Measurements from ENCODE around the gene ATP1A4. TPM values are rescaled to one million over a fixed set of nuclear protein-coding genes. Genes with fewer than 3 reads are reported as not detected.

ATP1A4 gene
- total and polyA plus RNA-seq, 10 of the 15 experiments (the other 5 are each of a cell fraction or from before 2014, with no cell fraction given), result 0.31 to 1.0 (median 0.54) TPM

DNA sequence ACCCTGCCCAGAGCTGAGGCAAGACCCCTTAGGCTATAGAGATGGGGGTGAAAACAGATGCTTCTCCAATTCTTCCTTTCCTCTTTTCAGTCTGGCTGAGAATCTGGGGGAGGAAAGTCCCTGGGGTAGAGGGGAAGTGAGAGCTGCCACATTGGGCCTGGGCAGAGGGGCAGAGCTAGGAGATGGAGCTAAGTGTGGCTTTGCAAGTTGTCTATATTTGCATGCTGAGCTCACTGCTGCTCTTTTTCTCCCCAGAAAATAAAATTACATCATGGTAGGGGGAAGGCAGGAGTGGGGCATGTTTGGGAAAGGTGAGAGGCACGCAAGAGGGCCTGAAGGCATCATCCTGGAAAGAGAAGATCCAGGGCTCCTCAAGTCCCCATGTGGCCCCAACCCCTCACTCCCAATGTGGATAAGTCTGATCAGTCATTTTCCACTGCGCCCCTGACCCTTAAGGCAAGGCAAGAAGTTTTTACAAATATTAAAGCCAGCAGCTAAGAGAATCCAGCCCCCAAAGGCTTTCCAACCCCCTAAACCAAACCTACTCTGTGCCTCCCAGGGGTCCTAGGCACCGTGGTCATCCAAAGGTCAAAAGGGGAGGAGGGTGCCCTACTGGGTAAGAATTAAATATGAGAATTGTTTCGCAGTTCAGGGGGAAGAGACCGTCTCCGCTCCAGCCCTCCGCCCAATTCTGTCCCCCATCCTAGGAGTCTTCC is 53.3 kb downstream of the ATP1A4 start (continued):
- TF ChIP-seq RUNX3 (IDR thresholded peaks at IDR 0.05; ENCODE audit: low read length) (peak; percentile 80), SPI1 (IDR thresholded peaks at IDR 0.05; ENCODE audit: borderline replicate concordance, insufficient read depth, low read depth, low read length) (peak; percentile 95), ZNF24 (IDR thresholded peaks at IDR 0.05) (no peak), NBN (IDR thresholded peaks at IDR 0.05) (peak; percentile 82), TBL1XR1 (IDR thresholded peaks at IDR 0.05; ENCODE audit: low read depth, low read length) (peak; percentile 22; the same call in 1 of the 2 replicates), MTA2 (IDR thresholded peaks at IDR 0.05; ENCODE audit: low read depth) (peak; percentile 81), IKZF2 (IDR thresholded peaks at IDR 0.05) (peak; percentile 99), EGR1 (IDR thresholded peaks at IDR 0.05; ENCODE audit: borderline replicate concordance in 1 of 2, low read depth in 2 of 2, low read length in 2 of 2) (0 out of 3 replicates have a peak, but pooled peaks of 1 of the 2 experiments have one; percentile 20), MEF2B (IDR thresholded peaks at IDR 0.05; ENCODE audit: partially characterized antibody, poor library complexity, severe bottlenecking) (peak; percentile 77), RCOR1 (conservative IDR thresholded peaks at IDR 0.05; ENCODE audit: low read depth, low read length) (0 out of 2 replicates have a peak, but pooled peaks have one; percentile 69), CHD2 (IDR thresholded peaks at IDR 0.05; ENCODE audit: borderline replicate concordance, low read depth, low read length) (peak; percentile 53; the same call in 1 of the 2 replicates), GATAD2B (conservative IDR thresholded peaks at IDR 0.05; ENCODE audit: low read depth) (peak; percentile 95), JUNB (IDR thresholded peaks at IDR 0.05) (no peak), YY1 (IDR thresholded peaks at IDR 0.05; ENCODE audit: low read depth, low read length) (0 out of 2 replicates have a peak, but pooled peaks have one; percentile 6), SP1 (IDR thresholded peaks at IDR 0.05; ENCODE audit: low read depth, low read length) (peak; percentile 36), HDAC2 (IDR thresholded peaks at IDR 0.05) (no peak), POLR2AphosphoS5 (IDR thresholded peaks at IDR 0.05; ENCODE audit: low read length) (no peak; the same call in 1 of the 2 replicates), BRCA1 (IDR thresholded peaks at IDR 0.05; ENCODE audit: low read depth, low read length) (no peak), NRF1 (conservative IDR thresholded peaks at IDR 0.05; ENCODE audit: low read depth, low read length) (no peak), SRF (IDR thresholded peaks at IDR 0.05; ENCODE audit: low read depth in 2 of 2, low read length in 2 of 2) (0 out of 4 replicates have a peak, but pooled peaks of 1 of the 2 experiments have one; percentile 30), ESRRA (IDR thresholded peaks at IDR 0.05; ENCODE audit: low read length) (no peak), EP300 (IDR thresholded peaks at IDR 0.05; ENCODE audit: borderline replicate concordance in 1 of 2, control insufficient read depth in 1 of 2, low read depth in 2 of 2, low read length in 2 of 2) (peak; percentile 60 to 90; a peak in 3 of 4 replicates), NFIC (IDR thresholded peaks at IDR 0.05; ENCODE audit: low read depth, low read length) (peak; percentile 76; the same call in 1 of the 2 replicates)
- TF ChIP-seq, protein P1, sequence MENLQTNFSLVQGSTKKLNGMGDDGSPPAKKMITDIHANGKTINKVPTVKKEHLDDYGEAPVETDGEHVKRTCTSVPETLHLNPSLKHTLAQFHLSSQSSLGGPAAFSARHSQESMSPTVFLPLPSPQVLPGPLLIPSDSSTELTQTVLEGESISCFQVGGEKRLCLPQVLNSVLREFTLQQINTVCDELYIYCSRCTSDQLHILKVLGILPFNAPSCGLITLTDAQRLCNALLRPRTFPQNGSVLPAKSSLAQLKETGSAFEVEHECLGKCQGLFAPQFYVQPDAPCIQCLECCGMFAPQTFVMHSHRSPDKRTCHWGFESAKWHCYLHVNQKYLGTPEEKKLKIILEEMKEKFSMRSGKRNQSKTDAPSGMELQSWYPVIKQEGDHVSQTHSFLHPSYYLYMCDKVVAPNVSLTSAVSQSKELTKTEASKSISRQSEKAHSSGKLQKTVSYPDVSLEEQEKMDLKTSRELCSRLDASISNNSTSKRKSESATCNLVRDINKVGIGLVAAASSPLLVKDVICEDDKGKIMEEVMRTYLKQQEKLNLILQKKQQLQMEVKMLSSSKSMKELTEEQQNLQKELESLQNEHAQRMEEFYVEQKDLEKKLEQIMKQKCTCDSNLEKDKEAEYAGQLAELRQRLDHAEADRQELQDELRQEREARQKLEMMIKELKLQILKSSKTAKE (IDR thresholded peaks at IDR 0.05; ENCODE audit: low read depth, poor library complexity, severe bottlenecking), result peak; percentile 62
- TF ChIP-seq, protein P2, sequence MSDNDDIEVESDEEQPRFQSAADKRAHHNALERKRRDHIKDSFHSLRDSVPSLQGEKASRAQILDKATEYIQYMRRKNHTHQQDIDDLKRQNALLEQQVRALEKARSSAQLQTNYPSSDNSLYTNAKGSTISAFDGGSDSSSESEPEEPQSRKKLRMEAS (IDR thresholded peaks at IDR 0.05; ENCODE audit: low read depth, low read length), result peak; percentile 23; the same call in 1 of the 2 replicates
